ENCODE results near the gene ZNF544.

GRCh38 chr19:58268344-58268743 is 39.6 kb downstream of the ZNF544 start:
- TF ChIP-seq CTCF (IDR thresholded peaks at IDR 0.05) (no peak), POLR2A (IDR thresholded peaks at IDR 0.05) (no peak), EP300 (IDR thresholded peaks at IDR 0.05) (no peak)
